Endothelial cell of umbilical vein (primary cell): ENCODE measurements around the gene NINJ2. TPM values are rescaled to one million over a fixed set of nuclear protein-coding genes. Genes with fewer than 3 reads are reported as not detected.

Experiments
- BruUV-seq: library from RNA; stranded (reverse); fragments of 400-500 nt; replicated peaks from 2 replicates; lab custom pipeline; 2021; lab: Mats Ljungman, UMichigan
- CTCF ChIA-PET: fragments of 300-600, 350-600 bp; sonication (Branson Sonifier 250); formaldehyde crosslinking; loops from one replicate; lab custom pipeline; 2021; ENCODE audit warnings: antibody characterized with exemption, inconsistent platforms; lab: Charles Lee
- POLR2A ChIA-PET: fragments of 300-600, 350-600 bp; sonication (Branson Sonifier 250); formaldehyde crosslinking; loops from one replicate; lab custom pipeline; 2021; ENCODE audit warnings: antibody characterized with exemption, inconsistent platforms; lab: Charles Lee
- DNase-seq: peaks from one replicate; pipeline ENCODE4 v3.0.0-alpha.2; 2011; ENCODE audit warnings: low read depth, low spot score
- FAIRE-seq: peaks from 2 replicates; lab custom pipeline; 2011; peaks lifted over from hg19 to GRCh38; lab: Jason Lieb, UNC
- H2AFZ ChIP-seq: 2 replicates; pipeline ENCODE4 v1.6.0; 2012; ENCODE audit warnings: low read depth, low read length, control low read depth, inconsistent platforms
- H3K27ac ChIP-seq: 2 replicates; pipeline ENCODE4 v1.5.1; 2011; ENCODE audit warnings: low read depth, mild to moderate bottlenecking, control low read depth, low read length, moderate library complexity; ENCODE audit not compliant: insufficient read depth
- H3K27me3 ChIP-seq, 2 experiments: 2 replicates each; pipeline versions ENCODE4 v1.6.0 to v1.6.1; 2011; ENCODE audit warnings: low read length in 2 of 2, mixed read lengths in 1 of 2; ENCODE audit not compliant: control insufficient read depth in 2 of 2, insufficient read depth in 2 of 2
- H3K36me3 ChIP-seq, 2 experiments: 2 replicates in 1 of 2; 3 replicates in 1 of 2; pipeline ENCODE4 v1.5.1; 2011; ENCODE audit warnings: low read length in 2 of 2, mild to moderate bottlenecking in 1 of 2, moderate library complexity in 1 of 2; ENCODE audit not compliant: control insufficient read depth in 2 of 2, insufficient read depth in 2 of 2; ENCODE audit errors: extremely low read depth in 1 of 2
- H3K4me1 ChIP-seq: 3 replicates; pipeline ENCODE4 v1.5.1; 2011; ENCODE audit warnings: mild to moderate bottlenecking, low read length; ENCODE audit not compliant: control insufficient read depth, insufficient read depth; ENCODE audit errors: extremely low read depth
- H3K4me2 ChIP-seq: 2 replicates; pipeline ENCODE4 v1.6.1; 2011; ENCODE audit warnings: low read length, control low read depth, mixed read lengths; ENCODE audit not compliant: insufficient read depth
- H3K4me3 ChIP-seq, 3 experiments: fragments of 200-600 bp in 1 of 3; sonication (generic), shearing (Covaris generic) in 1 of 3; replicated peaks in 1 of 3; 2 replicates each; pipeline ENCODE4 v1.5.1; 2011 to 2016; ENCODE audit warnings: control low read depth in 3 of 3, low read length in 3 of 3, mild to moderate bottlenecking in 2 of 3, inconsistent platforms in 1 of 3, low read depth in 1 of 3, moderate library complexity in 1 of 3; ENCODE audit not compliant: insufficient read depth in 1 of 3
- H3K79me2 ChIP-seq: 2 replicates; pipeline ENCODE4 v1.6.0; 2012; ENCODE audit warnings: low read length, inconsistent platforms; ENCODE audit not compliant: control insufficient read depth, insufficient read depth
- H3K9ac ChIP-seq: replicated peaks from 2 replicates; pipeline ENCODE3; 2011; ENCODE audit warnings: low read length, control low read depth; ENCODE audit not compliant: insufficient read depth; ENCODE audit errors: extremely low read depth
- H3K9me1 ChIP-seq: replicated peaks from 3 replicates; pipeline ENCODE4 v1.6.0; 2011; ENCODE audit warnings: mild to moderate bottlenecking, low read length; ENCODE audit not compliant: control insufficient read depth, insufficient read depth; ENCODE audit errors: extremely low read depth
- H3K9me3 ChIP-seq: replicated peaks from 2 replicates; pipeline ENCODE4 v1.5.1; 2012; ENCODE audit warnings: low read length, inconsistent platforms; ENCODE audit not compliant: control insufficient read depth, insufficient read depth
- H4K20me1 ChIP-seq: replicated peaks from 2 replicates; pipeline ENCODE3; 2011; ENCODE audit warnings: mild to moderate bottlenecking, low read length; ENCODE audit not compliant: control insufficient read depth, insufficient read depth; ENCODE audit errors: extremely low read depth
- GATA2 ChIP-seq: IDR thresholded peaks from 2 replicates; pipeline ENCODE4 v1.7.0; 2011; ENCODE audit warnings: low read depth, mild to moderate bottlenecking, moderate library complexity, mixed read lengths, low read length; ENCODE audit not compliant: insufficient read length, insufficient read depth
- JUN ChIP-seq: IDR thresholded peaks from 2 replicates; pipeline ENCODE4 v1.6.1; 2011; ENCODE audit warnings: borderline replicate concordance, low read depth; ENCODE audit not compliant: insufficient read length, insufficient read depth
- MYC ChIP-seq: IDR thresholded peaks from one replicate; pipeline ENCODE4 v1.6.1; 2011; ENCODE audit warnings: mild to moderate bottlenecking, low read depth, low read length
- dilution Hi-C: fragments of 300-500 bp; cut with MboI; formaldehyde crosslinking; loops from one replicate; pipeline ENCODE4 v1.15.0; 2019; ENCODE audit warnings: low sequenced_read_pairs; ENCODE audit not compliant: extremely low pct_ligation_motif_present
- intact Hi-C: fragments of 100-400 bp; cut with micrococcal nuclease; formaldehyde crosslinking; loops from one replicate; pipeline ENCODE4 v1.10.0; 2022
- polyA plus RNA-seq, 4 experiments: library from polyadenylated mRNA; depleted of rRNA in 3 of 4; stranded (reverse) in 3 of 4; unstranded in 1 of 4; fragments of >200 nt; gene quantifications; 2 replicates each; pipeline versions ENCODE4 v1.2.1 to v1.2.3, GENCODE V29; 2011 to 2012; ENCODE audit warnings: missing spikeins in 1 of 4
- total RNA-seq: library from RNA; stranded (reverse); gene quantifications from 2 replicates; pipeline ENCODE4 v1.2.3, GENCODE V29; 2021
- TF ChIP-seq, protein P1 (sequence below), 2 donors: IDR thresholded peaks; 1 replicate in 1 of 2; 2 replicates in 1 of 2; pipeline ENCODE4 v1.5.1; 2011; ENCODE audit warnings: low read length in 2 of 2, mild to moderate bottlenecking in 2 of 2, moderate library complexity in 2 of 2, control low read depth in 1 of 2, inconsistent platforms in 1 of 2, low read depth in 1 of 2; ENCODE audit not compliant: insufficient read depth in 1 of 2; ENCODE audit errors: extremely low read depth in 1 of 2
- TF ChIP-seq, protein P2 (sequence below): IDR thresholded peaks from 2 replicates; pipeline ENCODE4 v1.6.1; 2011; ENCODE audit not compliant: insufficient read depth, insufficient read length

The NINJ2 gene
- total and polyA plus RNA-seq, 2 donors (not counting 3 experiments of a cell fraction or from before 2014, with no cell fraction given): 0.75 to 4.4 TPM

- Histone ChIP-seq H3K4me1 (peaks cover 26% of the 10 kb centered on the region), H3K4me3 (peak overlapping the region; percentile 19 to 67 (median 36)), H4K20me1 (no peaks in the 10 kb centered on the region), H3K27ac (peak overlapping the region; percentile 77), H3K79me2 (no peaks in the 10 kb centered on the region), H3K4me2 (peak overlapping the region; percentile 88), H3K9me3 (no peaks in the 10 kb centered on the region), H2AFZ (peak overlapping the region; percentile 92), H3K9me1 (no peaks in the 10 kb centered on the region), H3K9ac (peak overlapping the region; percentile 65), H3K27me3 (peaks cover 0 to under 1% of the 10 kb centered on the region in 2 experiments), H3K36me3 (no peaks in the 10 kb centered on the region)
- intact Hi-C loops: loop anchor here (1.0 to 5.0 kb wide), 7 partner anchors 72 to 1012 kb away; partner anchors contain the start of gene RAD52
- peak; percentile 89 for FAIRE-seq
- TF ChIP-seq, protein P1, sequence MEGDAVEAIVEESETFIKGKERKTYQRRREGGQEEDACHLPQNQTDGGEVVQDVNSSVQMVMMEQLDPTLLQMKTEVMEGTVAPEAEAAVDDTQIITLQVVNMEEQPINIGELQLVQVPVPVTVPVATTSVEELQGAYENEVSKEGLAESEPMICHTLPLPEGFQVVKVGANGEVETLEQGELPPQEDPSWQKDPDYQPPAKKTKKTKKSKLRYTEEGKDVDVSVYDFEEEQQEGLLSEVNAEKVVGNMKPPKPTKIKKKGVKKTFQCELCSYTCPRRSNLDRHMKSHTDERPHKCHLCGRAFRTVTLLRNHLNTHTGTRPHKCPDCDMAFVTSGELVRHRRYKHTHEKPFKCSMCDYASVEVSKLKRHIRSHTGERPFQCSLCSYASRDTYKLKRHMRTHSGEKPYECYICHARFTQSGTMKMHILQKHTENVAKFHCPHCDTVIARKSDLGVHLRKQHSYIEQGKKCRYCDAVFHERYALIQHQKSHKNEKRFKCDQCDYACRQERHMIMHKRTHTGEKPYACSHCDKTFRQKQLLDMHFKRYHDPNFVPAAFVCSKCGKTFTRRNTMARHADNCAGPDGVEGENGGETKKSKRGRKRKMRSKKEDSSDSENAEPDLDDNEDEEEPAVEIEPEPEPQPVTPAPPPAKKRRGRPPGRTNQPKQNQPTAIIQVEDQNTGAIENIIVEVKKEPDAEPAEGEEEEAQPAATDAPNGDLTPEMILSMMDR (IDR thresholded peaks at IDR 0.05; ENCODE audit: extremely low read depth in 1 of 2, insufficient read depth in 1 of 2, low read depth in 1 of 2, low read length in 2 of 2): no peak
- TF ChIP-seq JUN: no peak
- TF ChIP-seq GATA2: no peak
- TF ChIP-seq, protein P2, sequence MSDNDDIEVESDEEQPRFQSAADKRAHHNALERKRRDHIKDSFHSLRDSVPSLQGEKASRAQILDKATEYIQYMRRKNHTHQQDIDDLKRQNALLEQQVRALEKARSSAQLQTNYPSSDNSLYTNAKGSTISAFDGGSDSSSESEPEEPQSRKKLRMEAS: no peak
- TF ChIP-seq MYC: no peak
- POLR2A ChIA-PET: interaction anchor here (0.8 to 1.6 kb wide), 4 partner anchors 27 to 378 kb away, joined by 3 to 5 read pairs (median 4); partner anchors contain the start of gene RAD52
- DNase-seq: peak; percentile 70
- dilution Hi-C loops: no loop called here
- CTCF ChIA-PET: interaction anchor here (0.7 to 7.8 kb wide), 30 partner anchors 8 to 1030 kb away, joined by 3 to 150 read pairs (median 3); partner anchors contain the start of genes RAD52 and WNK1
- no TSS peak for BruUV-seq
Measured at GRCh38 chr12:570921-571794, 92.1 kb downstream of the NINJ2 start.
